HG02981 (cell line): Measurements from ENCODE around the gene OLFML2A.
"Not testable (repeated sequence)": the region's sequence is repeated elsewhere in the genome, so short reads cannot be mapped to it uniquely, and the experiment has no call there.

Experiments used
- ATAC-seq: cut with Tn5 transposase; IDR thresholded peaks from one replicate; pipeline ENCODE4 v1.9.1; 2021; ENCODE audit warnings: mild to moderate bottlenecking, moderate library complexity; ENCODE audit not compliant: unreplicated experiment

OLFML2A gene

DNA sequence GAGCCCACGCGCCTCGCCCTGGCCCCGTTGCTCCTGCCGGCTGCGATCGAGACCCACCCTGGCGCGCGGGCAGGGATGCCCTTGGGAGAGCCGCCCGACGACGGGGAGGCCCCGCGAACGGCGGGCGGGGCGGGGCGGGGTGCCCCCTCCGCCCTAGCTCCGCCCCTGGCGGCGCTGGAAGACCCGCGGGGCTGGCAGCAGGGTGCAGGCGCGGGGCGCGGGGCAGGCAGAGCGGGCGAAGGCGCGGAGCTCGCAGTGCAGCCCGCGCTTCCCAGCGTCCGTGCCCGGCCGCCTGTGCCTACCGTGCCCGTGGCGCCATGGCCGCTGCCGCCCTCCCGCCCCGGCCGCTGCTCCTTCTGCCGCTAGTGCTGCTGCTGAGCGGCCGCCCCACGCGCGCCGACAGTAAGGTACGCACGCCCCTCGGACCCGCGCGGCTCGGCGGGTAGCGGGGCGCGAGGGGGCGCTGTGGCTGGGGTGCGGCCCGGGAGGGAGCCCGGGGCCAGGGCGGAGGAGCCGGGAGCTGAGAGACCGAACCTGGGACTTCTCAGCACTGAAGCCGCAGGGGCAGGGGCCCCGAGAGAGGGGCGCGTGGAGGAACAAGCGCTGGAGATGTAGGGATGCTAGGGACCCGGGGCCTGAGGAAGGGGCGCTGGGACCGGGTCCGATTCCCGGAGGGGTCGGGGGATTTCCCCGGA, at the start of gene OLFML2A:
TSS of gene OLFML2A (plus strand) at position 180 of the 695 bp plus-strand sequence. CDS start at position 318, 138 bp downstream.
- no peak for ATAC-seq

DNA sequence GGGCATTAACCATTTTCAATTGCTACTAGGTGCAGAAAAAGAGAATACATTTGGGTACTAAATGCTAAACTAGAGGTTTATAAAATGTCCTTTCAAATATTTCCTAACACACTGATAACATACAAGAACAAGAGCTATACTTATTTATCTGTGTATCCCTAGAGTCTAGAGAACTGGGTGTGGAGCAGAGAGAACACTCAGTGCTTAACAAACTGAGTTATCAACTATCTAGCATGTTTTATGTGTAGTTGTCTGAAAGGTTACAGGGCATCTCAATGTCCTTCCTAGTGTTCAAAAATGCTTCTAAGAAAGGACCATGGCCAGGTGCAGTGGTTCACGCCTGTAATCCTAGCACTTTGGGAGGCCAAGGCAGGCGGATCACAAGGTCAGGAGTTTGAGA, 46.2 kb upstream of the OLFML2A start:
- no peak for ATAC-seq

DNA sequence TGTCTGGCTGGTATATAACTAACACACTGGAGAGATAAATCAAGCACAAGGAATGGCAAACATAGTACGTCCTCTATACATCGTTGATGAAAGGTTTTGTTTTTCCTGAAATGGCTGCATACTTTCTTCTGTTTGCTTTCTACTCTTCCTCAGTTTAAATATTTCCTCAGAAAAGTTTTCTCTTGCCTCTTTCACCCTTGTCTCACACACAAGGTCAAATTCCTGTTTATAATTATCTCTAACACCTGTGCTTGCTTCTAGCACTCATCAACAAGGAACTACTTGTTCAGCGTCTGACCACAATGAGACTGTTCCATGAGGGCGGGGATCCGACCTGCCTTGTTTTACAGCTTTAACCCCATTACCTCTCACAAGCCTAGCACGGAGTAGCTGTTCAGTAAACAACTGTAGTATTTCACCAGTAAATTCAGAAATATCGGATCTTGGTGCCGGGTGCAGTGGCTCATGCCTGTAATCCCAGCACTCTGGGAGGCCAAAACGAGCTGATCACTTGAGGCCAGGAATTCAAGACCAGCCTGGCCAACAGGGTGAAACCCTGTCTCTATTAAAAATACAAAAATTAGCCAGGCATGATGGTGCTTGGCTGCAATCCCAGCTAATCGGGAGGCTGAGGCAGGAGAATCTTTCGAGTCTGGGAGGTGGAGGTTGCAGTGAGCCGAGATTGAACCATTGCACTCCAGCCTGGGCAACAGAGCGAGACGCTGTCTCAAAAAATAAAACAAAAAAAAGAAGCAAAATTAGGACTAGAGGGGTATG, 42.8 kb upstream of the OLFML2A start:
- ATAC-seq: no peak

DNA sequence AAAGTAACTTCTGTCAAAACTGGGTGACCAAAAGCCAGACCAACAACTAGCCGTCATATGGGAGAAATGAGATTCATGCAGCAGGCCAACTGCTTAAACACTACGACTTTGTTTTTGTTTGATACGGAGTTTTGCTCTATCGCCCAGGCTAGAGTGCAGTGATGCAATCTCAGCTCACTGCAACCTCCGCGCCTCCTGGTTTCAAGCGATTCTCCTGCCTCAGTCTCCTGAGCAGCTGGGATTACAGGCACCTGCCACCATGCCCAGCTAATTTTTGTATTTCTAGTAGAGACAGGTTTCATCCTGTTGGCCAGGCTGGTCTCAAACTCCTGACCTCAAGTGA, 42.2 kb upstream of the OLFML2A start:
- ATAC-seq: not testable (repeated sequence)

DNA sequence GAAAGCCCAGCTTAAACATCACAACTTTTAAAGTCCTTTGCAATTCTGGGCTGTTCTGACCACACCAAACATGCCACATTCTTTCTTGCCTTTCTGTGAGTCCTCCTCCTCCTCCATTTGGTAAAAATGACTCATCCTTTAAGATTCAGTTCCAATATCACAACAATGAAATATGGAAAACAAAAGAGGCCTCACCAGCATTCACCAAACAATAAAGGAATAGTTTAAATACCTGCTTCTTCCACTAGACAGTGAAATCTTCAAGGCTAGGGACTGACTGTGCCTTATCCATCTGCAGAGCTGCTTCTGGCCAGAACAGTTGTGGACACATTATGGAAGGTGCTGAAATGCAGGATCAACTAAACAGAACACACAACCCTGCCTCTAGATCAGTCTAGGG, 41.8 kb upstream of the OLFML2A start:
- no peak for ATAC-seq

DNA sequence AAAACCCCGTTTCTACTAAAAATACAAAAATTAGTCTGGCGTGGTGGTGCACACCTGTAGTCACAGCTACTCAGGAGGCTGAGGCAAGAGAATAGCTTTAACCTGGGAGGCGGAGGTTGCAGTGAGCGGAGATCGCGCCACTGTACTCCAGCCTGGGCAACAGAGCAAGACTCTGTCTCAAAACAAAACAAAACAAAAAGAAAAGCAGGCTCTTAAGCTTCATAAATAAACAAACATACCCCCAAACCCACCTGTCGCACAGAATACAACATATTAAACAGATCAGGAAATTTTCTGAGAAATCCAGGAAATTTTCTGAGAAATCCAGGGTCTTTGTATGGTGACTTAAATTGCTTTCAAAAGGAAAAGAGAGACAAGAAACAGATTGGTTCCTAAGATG, 38.9 kb upstream of the OLFML2A start:
- ATAC-seq: not testable (repeated sequence)

DNA sequence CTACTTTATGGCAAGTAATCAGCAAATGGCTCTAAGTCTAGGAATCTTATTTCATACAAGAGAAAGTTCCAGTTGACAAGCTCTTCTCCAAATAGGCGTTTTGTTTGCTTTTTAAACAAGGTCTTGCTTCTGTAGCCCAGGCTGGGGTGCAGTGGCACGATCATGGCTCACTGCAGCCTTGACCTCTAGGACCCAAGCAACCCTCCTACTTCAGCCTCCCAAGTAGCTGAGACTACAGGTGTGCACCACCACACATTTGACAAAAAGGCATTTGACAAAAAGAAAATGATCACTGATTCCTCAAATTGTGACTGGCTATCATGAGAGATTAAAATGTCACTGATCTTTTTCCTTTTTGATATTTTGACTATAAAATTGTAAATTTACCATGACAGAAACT, 37.6 kb upstream of the OLFML2A start:
- no peak for ATAC-seq

DNA sequence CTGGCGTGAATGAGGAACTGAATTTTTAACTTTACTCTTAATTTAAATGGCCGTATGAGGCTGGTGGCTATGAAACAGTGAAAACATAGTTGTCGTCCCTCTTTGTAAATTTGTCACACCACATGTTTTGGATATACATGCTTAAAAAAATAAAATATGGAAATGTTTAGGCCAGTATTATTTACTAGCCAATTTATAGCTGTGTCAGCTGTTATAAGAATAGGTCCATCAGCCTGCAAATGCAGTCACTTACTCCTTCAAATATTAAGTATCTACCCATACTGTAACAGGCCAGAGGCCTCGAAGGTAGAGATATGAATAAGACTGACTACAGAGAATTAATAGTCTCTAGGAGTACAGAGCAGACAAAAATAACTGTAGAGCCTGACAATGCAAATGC, 35.8 kb upstream of the OLFML2A start:
- no peak for ATAC-seq

DNA sequence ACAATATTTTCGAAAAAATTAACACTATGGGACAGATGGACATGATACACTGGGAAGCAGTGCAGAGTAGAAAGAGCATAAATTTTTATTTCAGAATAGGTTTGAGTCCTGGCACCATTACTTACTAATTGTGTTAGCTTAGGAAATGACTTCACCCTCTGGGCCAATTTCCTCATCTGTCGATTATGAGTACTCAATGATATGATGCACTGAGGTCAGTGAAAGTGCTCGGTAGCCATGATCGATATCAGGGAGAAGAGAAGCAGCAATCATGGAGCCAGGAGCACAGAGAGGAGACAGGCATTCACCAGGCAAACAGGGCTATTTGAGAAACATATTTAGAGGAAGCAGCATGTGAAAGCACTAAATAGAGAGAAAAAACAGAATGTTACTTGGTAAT, 35.3 kb upstream of the OLFML2A start:
- no peak for ATAC-seq

DNA sequence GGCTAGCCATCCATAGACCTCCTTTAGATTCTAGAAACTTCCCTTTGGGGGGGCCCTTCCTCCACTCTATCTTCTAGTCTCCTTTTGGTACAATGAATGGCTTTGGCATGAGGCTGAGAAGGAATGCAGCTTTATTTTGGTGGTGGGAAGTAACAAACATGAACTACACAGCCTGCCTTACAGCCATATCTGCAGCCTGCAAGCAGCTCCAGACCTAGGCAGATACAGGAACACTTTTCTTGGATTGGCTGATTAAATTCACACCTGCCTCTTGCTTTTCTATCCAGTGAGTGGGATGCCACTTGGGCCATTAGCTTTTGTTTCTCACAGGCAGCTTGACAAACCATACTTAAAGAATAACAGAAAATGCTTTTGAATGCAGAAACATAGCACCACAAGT, 34.0 kb upstream of the OLFML2A start:
- ATAC-seq: no peak

DNA sequence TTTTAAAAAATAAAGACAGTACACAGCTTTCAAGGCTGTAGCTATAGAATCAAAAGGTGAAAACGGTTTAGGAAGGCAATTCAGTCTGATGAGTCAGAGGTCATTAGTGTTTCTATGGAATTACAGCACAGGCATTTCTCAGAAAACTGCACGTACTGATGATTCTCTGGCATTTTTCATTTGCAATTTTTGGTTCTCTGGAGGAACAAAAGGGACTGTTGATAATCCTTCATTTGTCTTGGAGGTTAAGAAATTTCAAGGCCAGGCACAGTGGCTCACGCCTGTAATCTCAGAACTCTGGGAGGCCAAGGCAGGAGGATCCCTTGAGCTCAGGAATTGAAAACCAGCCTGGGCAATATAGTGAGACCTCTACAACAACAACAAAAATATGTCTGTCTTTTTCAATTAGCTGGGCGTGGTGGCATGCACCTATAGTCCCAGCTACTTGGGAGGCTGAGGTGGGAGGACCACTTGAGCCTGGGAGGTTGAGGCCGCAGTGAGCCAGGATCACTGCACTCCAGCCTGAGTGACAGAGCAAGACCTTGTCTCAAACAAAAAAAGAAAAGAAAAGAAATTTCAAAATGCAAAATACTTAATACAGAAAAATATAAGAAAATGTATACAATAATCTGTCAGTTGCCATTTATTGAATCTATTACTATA, 33.1 kb upstream of the OLFML2A start:
- ATAC-seq: no peak

DNA sequence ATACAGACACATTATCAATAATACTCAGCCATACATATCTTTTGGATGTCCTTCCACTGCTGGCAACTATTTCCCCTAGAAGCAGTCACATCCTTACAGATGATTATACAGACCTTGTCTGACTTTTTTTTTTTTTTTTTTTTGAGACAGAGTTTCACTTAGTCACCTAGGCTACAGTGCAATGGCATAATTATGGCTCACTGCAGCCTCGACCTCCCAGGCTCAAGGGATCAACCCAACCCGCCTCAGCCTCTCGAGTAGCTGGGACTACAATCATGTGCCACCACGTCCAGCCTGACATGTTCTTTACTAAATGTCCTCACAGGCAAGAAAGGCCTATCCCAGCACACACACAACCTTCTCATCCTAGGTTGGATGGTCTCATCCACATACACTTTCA, 29.9 kb upstream of the OLFML2A start:
- ATAC-seq: no peak

DNA sequence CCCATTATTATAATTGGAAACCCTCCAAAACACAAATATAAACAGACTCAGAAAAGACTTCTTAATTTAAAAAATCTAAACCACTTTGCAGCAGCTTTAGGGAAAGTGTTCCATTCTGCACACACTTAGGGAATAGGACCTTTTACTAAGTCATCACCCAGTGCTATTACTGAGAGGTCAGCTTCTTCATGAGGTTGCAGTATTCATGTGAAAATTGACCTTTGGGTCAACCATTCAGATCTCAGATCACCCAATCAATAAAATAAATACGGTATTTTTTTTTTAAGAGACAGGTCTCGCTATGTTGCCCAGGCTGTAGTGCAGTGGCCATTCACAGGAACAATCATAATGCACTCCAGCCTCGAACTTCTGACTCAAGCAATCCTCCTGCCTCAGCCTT, 27.6 kb upstream of the OLFML2A start:
- ATAC-seq: no peak

DNA sequence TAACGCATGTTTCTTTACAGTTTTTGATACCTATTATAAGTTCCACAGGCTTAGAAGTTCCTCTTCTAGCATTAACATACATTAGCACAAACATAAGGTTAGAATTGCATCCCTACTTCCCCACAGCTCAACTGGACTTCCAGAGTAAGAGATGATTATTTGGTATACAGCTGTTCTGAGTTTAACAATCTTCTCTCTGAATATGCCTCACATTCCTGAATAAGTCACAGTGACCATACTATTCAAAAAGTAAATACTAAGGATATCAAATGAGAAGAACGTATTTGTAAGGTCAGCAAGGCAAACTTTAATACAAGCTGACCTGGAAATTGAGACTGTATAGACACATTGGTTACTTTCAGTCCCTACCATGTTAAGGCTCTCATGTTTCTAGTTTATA, 27.2 kb upstream of the OLFML2A start:
- ATAC-seq: no peak

DNA sequence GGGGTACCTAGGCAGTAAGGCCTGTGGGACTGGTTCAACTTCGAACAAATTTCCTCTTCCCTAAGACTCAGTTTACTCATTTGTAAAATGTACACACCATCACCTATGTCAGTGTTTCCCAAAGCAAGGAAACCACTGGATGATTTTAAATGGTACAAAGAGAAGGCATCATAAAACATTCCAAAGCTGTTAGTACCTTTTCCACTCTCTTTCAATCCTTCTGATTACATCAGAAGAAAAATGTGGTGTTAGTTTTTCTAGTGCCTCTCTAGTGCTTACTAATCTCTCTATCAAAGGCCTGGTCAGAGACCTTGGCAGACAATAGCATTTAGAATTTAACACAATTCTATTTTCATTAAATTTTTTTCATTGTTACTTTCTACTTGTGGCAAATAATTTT, 24.0 kb upstream of the OLFML2A start:
- no peak for ATAC-seq

DNA sequence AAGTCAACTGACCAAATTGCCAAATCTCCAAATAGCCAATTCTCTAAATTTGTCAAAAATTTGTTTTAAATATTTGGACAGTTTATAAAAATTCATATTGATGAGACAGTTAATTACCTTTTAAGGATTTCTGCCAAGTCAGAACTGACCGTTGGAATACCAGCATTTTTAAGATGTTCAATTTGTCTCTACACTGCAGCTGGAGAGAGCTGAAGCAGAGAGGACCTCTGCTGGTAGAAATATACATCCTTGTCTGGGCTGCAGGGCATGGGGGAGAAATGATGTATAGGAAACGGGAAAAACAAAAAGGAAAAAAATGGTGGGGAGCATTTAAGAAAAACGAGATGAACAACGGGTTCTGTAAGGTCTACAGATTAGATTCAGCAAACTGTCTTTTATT, 22.6 kb upstream of the OLFML2A start:
- ATAC-seq: no peak

DNA sequence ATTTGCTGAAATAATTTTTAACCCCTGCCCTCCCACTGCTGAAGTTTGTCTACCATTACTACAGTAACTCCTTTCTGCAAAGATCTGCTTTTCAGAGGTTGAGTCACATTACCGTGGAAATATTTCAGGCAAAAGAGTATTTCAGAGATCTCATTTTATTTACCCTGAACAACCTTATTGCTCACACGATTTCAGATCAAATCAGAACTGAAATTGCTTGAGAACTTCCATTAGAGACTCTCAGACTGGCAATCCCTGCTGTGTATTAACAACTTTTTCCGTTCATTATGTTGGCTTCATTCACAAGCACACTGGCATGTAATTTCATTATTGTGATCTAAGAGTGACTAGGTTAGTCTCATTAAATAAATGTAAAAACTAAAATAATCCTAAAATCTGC, 21.9 kb upstream of the OLFML2A start:
- no peak for ATAC-seq

DNA sequence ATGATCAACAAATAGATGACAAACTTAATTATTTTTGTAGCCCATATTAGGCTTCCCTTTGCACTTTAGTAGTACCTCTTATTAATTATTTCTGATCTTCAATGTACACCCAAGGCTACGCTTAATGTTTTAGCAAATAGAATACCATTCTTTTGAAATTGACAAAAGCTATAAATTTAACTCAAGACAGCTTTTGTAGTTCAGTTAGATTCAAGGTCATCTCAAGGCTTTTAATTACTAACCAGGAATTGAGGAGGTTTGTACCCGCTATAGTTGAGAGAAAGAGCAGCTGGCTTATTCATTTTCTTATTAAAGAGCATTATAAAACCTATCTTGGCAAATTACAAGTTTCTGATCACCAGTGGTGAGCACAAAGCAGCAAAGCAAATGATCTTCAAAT, 20.9 kb upstream of the OLFML2A start:
- ATAC-seq: no peak

DNA sequence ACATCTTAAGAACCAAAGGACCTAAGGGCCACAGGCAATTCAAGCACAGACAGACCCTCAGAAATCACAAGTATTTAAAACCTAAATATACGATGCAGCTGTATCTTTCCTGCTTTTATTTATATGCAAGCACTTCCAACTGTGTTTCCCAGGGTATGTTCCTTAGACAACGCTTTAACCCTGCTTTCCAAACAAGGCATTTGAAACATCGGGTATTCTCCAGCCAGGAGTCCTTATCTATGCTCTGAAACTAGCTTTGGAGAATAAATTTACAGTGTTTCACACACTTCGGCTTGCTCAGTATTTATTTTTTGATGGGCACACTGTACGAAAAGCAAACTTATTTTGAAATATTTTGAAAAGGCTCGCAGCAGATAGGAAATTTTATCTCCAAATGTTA, 19.3 kb upstream of the OLFML2A start:
- no peak for ATAC-seq

DNA sequence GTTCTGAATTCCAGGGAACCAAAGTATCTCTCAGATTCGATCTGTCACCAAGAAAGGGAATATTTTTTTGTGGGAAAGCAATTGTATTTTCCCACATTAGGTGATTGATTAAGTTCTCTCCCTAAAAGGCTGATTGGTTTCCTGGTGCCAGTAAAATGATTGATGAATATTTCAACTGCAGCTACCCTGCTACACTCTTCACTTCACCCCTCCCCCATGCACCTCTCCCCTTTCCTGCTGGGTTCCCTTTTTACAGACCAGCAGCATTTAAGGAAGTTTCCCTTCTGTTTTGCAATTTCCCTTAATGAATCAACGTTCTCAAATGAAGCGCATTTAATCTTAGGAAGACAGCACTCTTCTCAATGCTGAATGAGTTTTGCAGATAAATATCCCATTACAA, 18.9 kb upstream of the OLFML2A start:
- no peak for ATAC-seq

DNA sequence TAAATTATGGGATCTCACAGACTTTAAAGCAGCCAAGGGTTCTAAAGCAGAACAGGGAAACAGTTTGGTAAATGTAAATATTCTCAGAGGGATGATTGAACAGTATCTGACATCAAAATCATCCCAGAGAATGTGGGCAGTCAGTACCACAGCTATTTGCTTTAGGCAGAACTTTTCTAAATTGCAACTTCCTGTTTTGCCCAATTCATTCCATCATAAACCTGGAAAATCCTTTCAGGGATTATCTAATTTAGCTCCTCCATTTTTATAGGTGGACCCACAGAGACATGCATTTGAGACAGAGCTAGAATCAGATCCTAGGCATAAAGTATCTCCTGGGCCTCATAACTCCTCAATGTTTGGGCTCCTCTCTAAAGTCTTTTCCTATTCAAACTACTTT, 18.2 kb upstream of the OLFML2A start:
- no peak for ATAC-seq

DNA sequence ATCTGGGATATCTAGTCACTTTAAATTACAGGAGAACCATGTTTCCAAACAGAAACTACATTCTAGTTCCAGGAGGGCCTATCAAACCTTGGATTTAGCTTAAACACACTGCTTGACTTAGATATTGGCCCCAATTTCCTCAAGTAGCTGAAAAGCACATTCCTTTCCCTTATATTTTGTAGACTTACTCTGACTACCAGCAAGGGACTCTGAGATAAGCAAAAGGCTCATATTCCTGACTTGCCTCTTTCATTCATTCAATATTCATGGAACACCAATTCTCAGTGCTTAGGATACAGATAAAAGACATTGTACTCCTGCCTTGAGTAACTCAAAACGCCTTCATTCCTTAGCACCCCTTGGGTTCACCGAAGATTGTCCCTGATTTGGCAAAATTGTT, 17.6 kb upstream of the OLFML2A start:
- no peak for ATAC-seq
